Upper lobe of right lung (tissue), 1 donor: ENCODE results near the gene NAP1L4. TPM values are rescaled to one million over a fixed set of nuclear protein-coding genes. Genes with fewer than 3 reads are reported as not detected.
A peak's percentile ranks its signal among the peaks of the same experiment; 100 is the strongest.

Experiments
- ATAC-seq: fragments of 200-7000 bp; cut with Tn5 transposase; one replicate; pipeline ENCODE4 v1.9.1; 2020; ENCODE audit warnings: mild to moderate bottlenecking, moderate library complexity
- DNase-seq: peaks from one replicate; pipeline ENCODE4 v3.0.0-alpha.2; 2020
- H3K27ac ChIP-seq: fragments of 200-600 bp; one replicate; pipeline ENCODE4 v1.8.0; 2022
- H3K27me3 ChIP-seq: fragments of 200-600 bp; one replicate; pipeline ENCODE4 v1.8.0; 2022; ENCODE audit warnings: mild to moderate bottlenecking
- H3K36me3 ChIP-seq: fragments of 200-600 bp; one replicate; pipeline ENCODE4 v1.8.0; 2022
- H3K4me1 ChIP-seq: fragments of 200-600 bp; one replicate; pipeline ENCODE4 v1.8.0; 2022
- H3K4me3 ChIP-seq: fragments of 200-600 bp; one replicate; pipeline ENCODE4 v1.8.0; 2022; ENCODE audit warnings: mild to moderate bottlenecking
- H3K9me3 ChIP-seq: fragments of 200-600 bp; one replicate; pipeline ENCODE4 v1.8.0; 2022
- intact Hi-C: fragments of 100-400 bp; cut with DNase I; formaldehyde crosslinking; loops from one replicate; pipeline ENCODE4 v1.11.0; 2022
- total RNA-seq: library from RNA; stranded (reverse); fragmentation: NEBNext Ultra II Directional; extraction: Animal tissue kit (Norgen Biotek cat#: 25700); gene quantifications from one replicate; pipeline ENCODE4 v1.2.1, GENCODE V29; 2021
- TF ChIP-seq, protein P1 (sequence below): fragments of 200-600 bp; IDR thresholded peaks from one replicate; pipeline ENCODE4 v1.8.0; 2022; ENCODE audit warnings: antibody characterized with exemption
- donor health status: DM: no; HTN: yes; CAD: no; lungs with severe emphysema.

NAP1L4 gene
- total RNA-seq, 1 donor from 2014 or later: 92.7 TPM

DNA sequence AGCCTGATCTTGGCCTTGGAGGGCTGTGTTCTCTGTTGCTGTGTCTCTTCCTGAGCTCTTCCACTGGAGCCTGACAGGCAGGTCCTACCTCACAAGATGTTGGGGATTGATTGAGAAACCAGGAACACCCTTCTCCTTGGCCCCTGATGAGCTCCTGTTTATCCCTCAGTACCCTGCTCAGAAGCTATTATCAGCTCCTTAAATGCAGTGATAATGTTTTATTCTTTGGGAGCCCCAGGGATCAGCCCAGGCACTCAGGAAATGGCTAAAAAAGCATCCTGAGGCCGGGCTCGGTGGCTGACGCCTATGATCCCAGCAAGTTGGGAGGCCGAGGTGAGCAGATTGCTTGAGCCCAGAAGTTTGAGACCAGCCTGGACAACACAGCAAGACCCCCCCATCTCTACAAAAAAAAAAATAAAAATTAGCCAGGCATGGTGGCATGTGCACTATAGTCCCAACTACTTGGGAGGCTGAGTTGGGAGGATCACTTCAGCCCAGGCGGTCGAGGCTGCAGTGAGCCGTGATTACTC lies 58.0 kb downstream of the NAP1L4 start:
- Histone ChIP-seq H3K27ac (no peak overlapping the region), H3K9me3 (no peaks in the 10 kb centered on the region), H3K36me3 (no peaks in the 10 kb centered on the region), H3K4me1 (peaks cover 8% of the 10 kb centered on the region), H3K27me3 (no peaks in the 10 kb centered on the region), H3K4me3 (no peak overlapping the region)
- no peak for DNase-seq
- no peak for ATAC-seq
- intact Hi-C loops: no loop called here
- TF ChIP-seq, protein P1, sequence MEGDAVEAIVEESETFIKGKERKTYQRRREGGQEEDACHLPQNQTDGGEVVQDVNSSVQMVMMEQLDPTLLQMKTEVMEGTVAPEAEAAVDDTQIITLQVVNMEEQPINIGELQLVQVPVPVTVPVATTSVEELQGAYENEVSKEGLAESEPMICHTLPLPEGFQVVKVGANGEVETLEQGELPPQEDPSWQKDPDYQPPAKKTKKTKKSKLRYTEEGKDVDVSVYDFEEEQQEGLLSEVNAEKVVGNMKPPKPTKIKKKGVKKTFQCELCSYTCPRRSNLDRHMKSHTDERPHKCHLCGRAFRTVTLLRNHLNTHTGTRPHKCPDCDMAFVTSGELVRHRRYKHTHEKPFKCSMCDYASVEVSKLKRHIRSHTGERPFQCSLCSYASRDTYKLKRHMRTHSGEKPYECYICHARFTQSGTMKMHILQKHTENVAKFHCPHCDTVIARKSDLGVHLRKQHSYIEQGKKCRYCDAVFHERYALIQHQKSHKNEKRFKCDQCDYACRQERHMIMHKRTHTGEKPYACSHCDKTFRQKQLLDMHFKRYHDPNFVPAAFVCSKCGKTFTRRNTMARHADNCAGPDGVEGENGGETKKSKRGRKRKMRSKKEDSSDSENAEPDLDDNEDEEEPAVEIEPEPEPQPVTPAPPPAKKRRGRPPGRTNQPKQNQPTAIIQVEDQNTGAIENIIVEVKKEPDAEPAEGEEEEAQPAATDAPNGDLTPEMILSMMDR: no peak

DNA sequence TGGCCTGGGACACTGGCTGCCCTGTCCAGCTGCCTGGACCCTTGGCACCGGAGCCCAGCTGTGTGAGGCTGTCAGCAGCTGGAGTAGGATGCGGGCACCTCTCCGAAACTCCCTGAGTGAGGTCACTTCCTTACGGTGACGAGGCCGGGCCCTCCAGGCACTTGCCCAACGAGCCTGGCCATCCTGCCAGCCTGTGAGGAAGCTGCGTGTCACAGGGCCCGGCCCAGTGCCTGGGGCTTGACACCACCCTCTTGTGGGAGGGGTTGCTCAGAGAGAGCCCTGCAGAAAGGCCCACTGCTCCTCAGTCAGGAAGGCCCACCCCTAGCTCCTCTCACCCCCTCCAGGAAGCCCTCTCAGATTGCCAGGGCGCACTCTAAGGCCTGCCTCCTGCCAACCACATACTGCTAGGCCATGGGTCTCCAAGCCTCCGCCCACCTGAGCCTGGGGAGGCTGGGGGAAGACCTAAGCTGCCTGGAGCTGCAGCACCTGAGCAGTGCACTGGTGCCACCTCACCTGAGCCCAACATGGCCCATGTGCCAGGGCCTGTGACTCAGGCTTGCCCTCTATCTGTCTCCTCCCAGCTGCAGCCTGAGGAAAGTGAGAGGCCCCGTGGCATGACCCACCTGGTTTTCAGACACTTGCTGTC lies 58.6 kb downstream of the NAP1L4 start:
- ATAC-seq (peak; percentile 81), DNase-seq (peak; percentile 94)
- Histone ChIP-seq H3K4me1 (peaks cover 10% of the 10 kb centered on the region), H3K27me3 (peaks cover 1% of the 10 kb centered on the region), H3K36me3 (no peaks in the 10 kb centered on the region), H3K4me3 (no peak overlapping the region), H3K9me3 (no peaks in the 10 kb centered on the region), H3K27ac (no peak overlapping the region)
- intact Hi-C loops: no loop called here
- TF ChIP-seq, protein P1: no peak

DNA sequence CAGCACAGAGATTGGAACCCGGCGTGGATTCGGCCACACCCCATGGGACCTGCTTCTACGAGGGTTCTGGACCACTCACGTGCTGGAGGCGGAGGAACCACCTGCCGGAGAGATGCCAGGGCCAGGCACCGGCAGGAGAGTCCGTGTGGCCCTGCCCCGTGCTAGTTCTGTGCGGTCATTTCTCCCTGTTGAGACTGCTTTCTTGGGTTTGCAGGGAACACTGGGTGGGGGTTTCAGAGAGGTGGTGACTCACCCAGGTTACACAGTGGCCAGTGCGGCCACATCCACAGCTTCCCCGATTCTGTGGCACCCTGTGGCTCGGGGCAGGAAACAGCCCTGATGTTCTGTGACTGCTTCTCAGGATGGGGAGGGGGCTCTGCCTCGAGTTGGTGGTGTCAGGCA lies 59.3 kb downstream of the NAP1L4 start:
- TF ChIP-seq, protein P1: no peak
- intact Hi-C loops: no loop called here
- no peaks in the 10 kb centered on the region for H3K36me3 ChIP-seq
- no peaks in the 10 kb centered on the region for H3K9me3 ChIP-seq
- H3K27ac ChIP-seq: no peak overlapping the region
- H3K4me1 ChIP-seq: peaks cover 17% of the 10 kb centered on the region
- ATAC-seq (no peak), DNase-seq (peak; percentile 65)
- no peak overlapping the region for H3K4me3 ChIP-seq
- H3K27me3 ChIP-seq: peaks cover 8% of the 10 kb centered on the region

DNA sequence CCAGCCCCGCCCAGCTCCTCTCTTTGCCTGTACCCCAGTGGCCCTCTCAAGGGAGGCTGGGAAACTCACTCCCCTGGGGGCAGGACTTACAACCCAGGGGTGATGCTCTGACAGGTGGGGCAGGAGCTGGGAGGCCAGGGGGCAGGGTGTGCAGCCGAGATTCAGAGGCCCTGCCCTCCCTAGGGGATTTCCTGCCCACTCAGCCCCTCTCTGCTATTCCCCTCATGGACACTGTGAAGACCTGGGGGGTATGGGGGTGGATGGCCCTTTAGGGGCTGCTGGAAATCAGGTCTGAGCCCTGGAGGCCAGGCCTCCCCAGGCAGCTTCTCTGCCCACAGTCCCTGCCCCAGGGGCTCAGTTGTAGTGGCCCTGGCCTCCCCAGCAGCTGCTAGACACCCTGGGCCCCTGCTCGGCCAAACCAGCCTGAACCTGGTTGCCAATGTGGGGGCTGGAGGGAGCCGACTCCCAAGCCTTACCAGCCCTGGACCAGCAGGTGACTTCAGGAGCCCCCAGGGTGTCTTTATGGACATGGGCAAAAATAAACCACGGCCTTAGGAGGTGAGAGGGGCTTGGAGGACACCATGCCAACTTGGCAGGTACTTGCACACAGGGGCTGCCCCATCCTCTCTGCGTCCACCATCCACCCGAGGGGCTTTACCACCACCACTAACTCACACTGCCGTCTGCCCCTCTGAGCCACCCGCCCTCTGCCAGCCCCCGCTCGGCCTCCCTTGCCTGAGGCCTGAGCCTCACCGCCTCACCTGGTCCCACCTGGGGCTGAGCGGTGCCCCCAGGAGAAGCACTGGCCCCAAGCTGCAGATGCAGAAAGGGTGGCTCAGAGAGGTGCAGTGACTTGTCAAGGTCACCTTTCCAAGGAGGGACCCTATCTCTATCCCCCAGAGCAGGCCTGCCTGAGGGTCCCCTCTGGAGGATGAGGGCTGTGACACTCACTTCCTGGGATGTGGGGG lies 60.1 kb downstream of the NAP1L4 start:
- intact Hi-C loops: no loop called here
- H3K4me3 ChIP-seq: no peak overlapping the region
- no peaks in the 10 kb centered on the region for H3K9me3 ChIP-seq
- TF ChIP-seq, protein P1: no peak
- H3K4me1 ChIP-seq: peaks cover 18% of the 10 kb centered on the region
- ATAC-seq (no peak), DNase-seq (peak; percentile 65)
- H3K27me3 ChIP-seq: peaks cover 13% of the 10 kb centered on the region
- H3K36me3 ChIP-seq: no peaks in the 10 kb centered on the region
- H3K27ac ChIP-seq: no peak overlapping the region

DNA sequence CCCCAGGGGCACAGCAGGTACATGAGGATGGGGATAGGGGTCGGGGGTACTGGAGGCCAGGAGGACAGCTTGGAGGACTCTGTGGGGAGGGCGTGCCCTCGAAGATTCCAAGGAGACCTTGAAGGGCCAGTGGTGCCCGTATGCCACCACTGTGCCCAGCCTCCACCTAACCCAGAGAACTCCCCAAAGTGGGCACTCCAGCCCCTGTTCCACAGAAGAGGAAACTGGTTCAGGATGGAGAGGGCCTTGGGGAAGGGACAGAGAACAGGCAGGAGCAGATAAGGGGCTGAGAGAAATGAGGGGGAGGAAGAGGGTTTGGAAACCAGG lies 60.7 kb downstream of the NAP1L4 start:
- DNase-seq (no peak), ATAC-seq (no peak)
- intact Hi-C loops: no loop called here
- Histone ChIP-seq H3K9me3 (no peaks in the 10 kb centered on the region), H3K36me3 (no peaks in the 10 kb centered on the region), H3K4me3 (no peak overlapping the region), H3K27me3 (peaks cover 14% of the 10 kb centered on the region), H3K4me1 (peaks cover 18% of the 10 kb centered on the region), H3K27ac (no peak overlapping the region)
- TF ChIP-seq, protein P1: no peak
